GM15510 (cell line): ENCODE results near the gene RNPS1.

Experiments
- POLR2A ChIP-seq: IDR thresholded peaks from 3 replicates; pipeline ENCODE4 v1.6.1; 2011; ENCODE audit warnings: borderline replicate concordance; ENCODE audit not compliant: insufficient read length; ENCODE audit errors: extremely low read depth

The RNPS1 gene

GRCh38 chr16:2275476-2276367 is 7.8 kb upstream of the RNPS1 start:
- no peak for TF ChIP-seq POLR2A

- TF ChIP-seq POLR2A: no peak
These were observed 6.0 kb upstream of the RNPS1 start for GRCh38 chr16:2273931-2274330.

GRCh38 chr16:2273484-2273883 is 5.6 kb upstream of the RNPS1 start:
- TF ChIP-seq POLR2A: no peak

GRCh38 chr16:2271848-2272461 is 4.0 kb upstream of the RNPS1 start:
- TF ChIP-seq POLR2A: no peak

- no peak for TF ChIP-seq POLR2A
These were observed 2.9 kb upstream of the RNPS1 start for GRCh38 chr16:2270588-2271470.

DNA sequence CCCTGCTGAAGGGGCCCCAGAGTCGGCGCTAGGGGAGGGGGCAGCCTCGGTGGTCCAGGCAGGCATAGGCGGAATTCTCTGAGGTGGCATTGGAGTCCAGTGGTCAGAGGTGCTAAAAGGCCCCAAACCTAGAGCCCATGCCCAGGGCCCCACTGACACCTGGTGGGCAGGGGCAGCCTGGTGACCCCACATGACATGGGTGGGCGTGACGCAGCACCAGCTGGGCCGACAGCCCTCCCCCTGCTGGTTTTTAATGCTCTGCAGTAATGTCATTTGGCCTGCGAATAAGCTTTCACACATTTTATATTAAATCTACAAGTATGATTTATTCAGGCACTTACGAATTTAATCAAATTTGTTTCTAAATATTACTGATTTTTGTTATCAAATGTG is 2.1 kb upstream of the RNPS1 start:
- TF ChIP-seq POLR2A: no peak

- TF ChIP-seq POLR2A: no peak
These were observed 7.7 kb downstream of the RNPS1 start for GRCh38 chr16:2260250-2260649.

DNA sequence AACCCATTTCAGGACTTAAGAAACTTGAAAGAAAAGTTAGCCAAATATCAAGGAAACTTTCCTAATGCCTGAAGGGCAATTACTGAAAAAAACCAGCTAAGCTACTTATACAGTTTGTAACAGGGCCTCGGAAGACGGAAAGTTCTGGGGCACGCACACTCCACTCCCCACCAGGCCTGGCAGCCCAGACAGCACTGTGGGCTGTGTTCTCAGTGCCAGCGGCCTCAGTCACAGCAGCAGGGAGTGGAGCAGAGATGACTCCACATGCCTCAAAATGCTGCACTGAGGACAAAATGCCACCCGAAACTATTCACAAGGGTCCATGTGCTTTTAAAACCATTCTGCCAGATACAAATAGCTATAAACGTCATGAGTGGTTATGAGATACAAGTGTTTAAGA is 10.2 kb downstream of the RNPS1 start:
- no peak for TF ChIP-seq POLR2A

DNA sequence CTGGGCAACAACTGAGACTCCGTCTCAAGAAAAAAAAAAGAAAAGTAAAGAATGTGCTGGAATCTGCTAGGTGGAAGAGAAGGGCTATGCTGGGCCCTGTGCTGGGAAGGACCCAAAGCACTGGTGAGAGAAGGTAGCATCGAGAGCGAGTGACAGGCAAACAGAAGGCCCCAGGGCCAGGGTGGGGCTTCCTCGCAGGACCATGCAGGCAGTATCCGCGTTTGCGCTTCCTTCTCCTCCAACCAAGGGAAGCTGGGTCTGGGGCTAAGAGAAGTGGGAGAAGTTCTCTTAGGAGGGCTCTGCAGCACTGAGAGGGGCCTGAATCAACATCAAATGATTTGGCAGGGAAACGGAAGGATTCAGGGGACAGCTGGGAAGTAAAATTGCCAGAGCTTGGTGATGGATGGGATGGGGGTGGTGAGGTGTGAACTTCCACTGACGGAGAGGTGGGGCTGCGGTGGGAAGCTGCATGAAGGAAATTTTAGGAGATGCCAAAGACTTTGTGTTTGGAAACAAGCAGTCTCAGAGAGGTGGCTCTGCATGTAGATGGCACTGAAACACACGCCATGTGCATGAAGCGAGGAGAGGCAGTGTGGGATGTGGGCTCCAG is 11.3 kb downstream of the RNPS1 start:
- no peak for TF ChIP-seq POLR2A

GRCh38 chr16:2253293-2253692 is 14.6 kb downstream of the RNPS1 start:
- no peak for TF ChIP-seq POLR2A

DNA sequence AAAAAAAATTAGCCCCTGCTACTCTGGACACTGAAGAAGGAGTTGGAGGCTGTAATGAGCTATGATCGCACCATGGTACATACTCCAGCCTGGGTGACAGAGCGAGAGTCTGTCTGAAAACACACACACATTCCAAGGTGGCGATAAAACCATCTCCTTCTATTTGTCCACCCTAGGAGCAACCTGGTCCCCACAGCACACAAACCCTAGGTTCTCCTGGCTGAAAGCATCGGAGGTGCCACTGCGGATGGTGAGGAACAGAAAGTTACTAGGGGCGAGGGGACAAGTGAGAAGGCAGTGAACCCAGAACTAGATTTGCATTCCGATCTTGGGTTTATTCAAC is 15.1 kb downstream of the RNPS1 start:
- no peak for TF ChIP-seq POLR2A

DNA sequence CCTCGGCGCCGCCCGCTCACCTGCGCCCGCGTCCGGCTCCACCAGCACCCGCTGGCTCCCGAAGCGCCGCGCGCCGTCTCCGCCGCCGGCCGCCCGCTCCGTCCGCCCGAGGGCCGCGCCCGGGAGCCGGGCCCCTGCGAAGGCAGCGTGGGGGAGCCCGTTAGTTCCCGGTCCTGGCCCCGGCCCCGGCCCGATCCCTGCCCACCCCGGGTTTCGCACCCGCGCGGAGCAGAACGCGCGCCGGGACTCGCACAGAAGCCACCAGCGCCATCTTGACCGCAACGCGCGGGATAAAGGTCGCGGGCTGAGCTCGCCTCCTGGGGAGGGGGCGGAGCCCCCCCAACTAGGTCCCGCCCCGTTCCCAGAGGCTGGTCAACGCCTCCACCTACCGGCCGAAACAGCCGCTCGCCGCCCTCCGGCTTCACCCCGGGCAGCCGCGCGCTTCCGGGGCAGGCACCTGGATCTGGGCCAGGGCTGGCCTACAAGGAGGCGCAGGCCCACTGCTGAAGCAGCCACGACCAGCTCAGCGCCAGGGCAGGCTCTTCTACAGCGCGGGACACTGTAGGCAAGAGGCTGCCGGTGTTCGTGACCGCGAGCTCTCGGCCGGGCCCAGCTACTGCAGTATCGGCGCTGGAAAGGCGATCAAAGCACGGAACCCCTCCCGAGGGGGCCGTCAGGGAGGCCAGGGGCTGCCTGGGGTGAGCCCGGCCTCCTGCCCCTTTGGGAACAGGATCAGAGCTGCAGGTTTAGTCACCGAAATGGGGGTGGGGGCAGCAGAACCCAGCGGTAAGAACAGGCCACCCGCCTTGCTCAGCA is 16.4 kb downstream of the RNPS1 start, which contains the start of gene ECI1:
Gene ECI1, minus strand, starts transcription at position 292 of the 816 bp plus-strand sequence. Its CDS starts 21 bp downstream, at position 271.
- peak; percentile 92 for TF ChIP-seq POLR2A

GRCh38 chr16:2250652-2251295 is 17.2 kb downstream of the RNPS1 start:
- TF ChIP-seq POLR2A: no peak

DNA sequence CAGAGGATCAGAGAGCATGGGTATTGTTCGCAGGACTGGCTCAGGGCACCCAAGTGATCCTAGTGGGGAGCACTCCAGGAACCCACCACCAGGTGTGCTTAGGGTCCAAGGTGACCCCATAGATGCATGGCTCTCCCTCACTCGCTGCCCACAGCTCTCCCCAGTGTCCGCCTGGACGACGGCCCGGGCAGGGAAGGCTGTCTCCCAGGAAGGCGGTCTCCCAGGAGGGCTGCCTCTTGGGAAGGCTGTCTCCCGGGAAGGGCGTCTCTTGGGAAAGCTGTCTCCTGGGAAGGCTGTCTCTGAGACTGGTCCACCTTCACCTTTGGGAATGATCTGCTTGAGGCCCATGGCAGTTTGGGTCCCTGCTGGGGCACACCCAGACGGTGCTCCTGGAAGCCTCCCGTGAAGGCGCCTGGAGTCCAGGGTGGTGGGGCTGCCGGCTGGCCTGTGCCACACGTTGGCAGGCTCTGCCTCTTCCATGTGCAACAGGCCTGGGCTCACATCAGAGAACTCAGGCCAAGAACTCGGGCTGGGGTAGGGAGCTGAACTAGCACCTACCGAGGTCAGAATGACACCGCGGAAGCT is 21.5 kb downstream of the RNPS1 start:
- no peak for TF ChIP-seq POLR2A
